PC-3 (cell line): ENCODE data around the gene SRGAP2B. TPM values are rescaled to one million over a fixed set of nuclear protein-coding genes. Genes with fewer than 3 reads are reported as not detected.
"Not testable (repeated sequence)": the region's sequence is repeated elsewhere in the genome, so short reads cannot be mapped to it uniquely, and the experiment has no call there.

Experiments used
- ATAC-seq: fragments of 200-7000 bp; cut with Tn5 transposase; 2 replicates; pipeline ENCODE4 v1.9.1; 2020; ENCODE audit warnings: mild to moderate bottlenecking, moderate library complexity
- BruUV-seq: library from RNA; stranded (reverse); fragments of 400-500 nt; replicated peaks from 2 replicates; lab custom pipeline; 2021; lab: Mats Ljungman, UMichigan
- CTCF ChIA-PET: fragments of 300-600 bp; sonication (Branson Sonifier 250); formaldehyde crosslinking; loops from one replicate; lab custom pipeline; 2022; ENCODE audit warnings: antibody characterized with exemption; lab: Charles Lee
- POLR2A ChIA-PET: fragments of 300-600 bp; sonication (Branson Sonifier 250); formaldehyde crosslinking; loops from one replicate; lab custom pipeline; 2022; ENCODE audit warnings: antibody characterized with exemption; ENCODE audit not compliant: unreplicated experiment; lab: Charles Lee
- DNase-seq: peaks from one replicate; pipeline ENCODE4 v3.0.0-alpha.2; 2015
- H2AFZ ChIP-seq: fragments of 300-600 bp; sonication (generic); 2 replicates; pipeline ENCODE4 v1.6.0; 2016; ENCODE audit warnings: antibody characterized with exemption, low read length
- H3F3A ChIP-seq: fragments of 300-600 bp; sonication (generic); one replicate; pipeline ENCODE4 v1.6.0; 2017; ENCODE audit warnings: antibody characterized with exemption, low read length, control low read depth, mild to moderate bottlenecking; ENCODE audit not compliant: unreplicated experiment
- H3K27ac ChIP-seq: fragments of 300-600 bp; sonication (generic); 2 replicates; pipeline ENCODE4 v1.5.1; 2016; ENCODE audit warnings: mild to moderate bottlenecking, low read length
- H3K27me3 ChIP-seq: fragments of 300-600 bp; sonication (generic); 2 replicates; pipeline ENCODE4 v1.6.1; 2016; ENCODE audit warnings: low read length, mixed read lengths
- H3K36me3 ChIP-seq: fragments of 300-600 bp; sonication (generic); 2 replicates; pipeline ENCODE4 v1.6.1; 2016; ENCODE audit warnings: low read depth, mixed run types, low read length, mixed read lengths
- H3K4me1 ChIP-seq: fragments of 300-600 bp; sonication (generic); 2 replicates; pipeline ENCODE4 v1.5.1; 2016; ENCODE audit warnings: low read length; ENCODE audit not compliant: insufficient read depth
- H3K4me2 ChIP-seq: fragments of 300-600 bp; sonication (generic); 2 replicates; pipeline ENCODE4 v1.6.0; 2016; ENCODE audit warnings: low read length
- H3K4me3 ChIP-seq: fragments of 300-600 bp; sonication (generic); 2 replicates; pipeline ENCODE4 v1.5.1; 2016; ENCODE audit warnings: mild to moderate bottlenecking, low read length, mixed read lengths
- H3K79me2 ChIP-seq: fragments of 300-600 bp; sonication (generic); 2 replicates; pipeline ENCODE4 v1.6.1; 2017; ENCODE audit warnings: low read length, mixed read lengths
- H3K9ac ChIP-seq: fragments of 300-600 bp; sonication (generic); 2 replicates; pipeline ENCODE4 v1.6.0; 2016; ENCODE audit warnings: mild to moderate bottlenecking, low read length
- H3K9me2 ChIP-seq: fragments of 300-600 bp; sonication (generic); replicated peaks from 2 replicates; pipeline ENCODE4 v1.6.1; 2016; ENCODE audit warnings: mixed run types, low read length, mixed read lengths
- H3K9me3 ChIP-seq: fragments of 300-600 bp; sonication (generic); 2 replicates; pipeline ENCODE4 v1.6.1; 2016; ENCODE audit warnings: low read length, mixed read lengths
- H4K20me1 ChIP-seq: fragments of 300-600 bp; sonication (generic); 2 replicates; pipeline ENCODE4 v1.6.1; 2016; ENCODE audit warnings: low read length, mixed read lengths
- intact Hi-C: fragments of 100-400 bp; cut with micrococcal nuclease; formaldehyde crosslinking; loops from 2 replicates; pipeline ENCODE4 v1.9.0; 2023
- total RNA-seq: library from RNA; depleted of rRNA; stranded (reverse); fragments of >200 nt; gene quantifications from 2 replicates; pipeline ENCODE4 v1.2.3, GENCODE V29; 2014

Gene SRGAP2B
- total RNA-seq, 1 experiment from 2014 or later: 14.3 TPM

DNA sequence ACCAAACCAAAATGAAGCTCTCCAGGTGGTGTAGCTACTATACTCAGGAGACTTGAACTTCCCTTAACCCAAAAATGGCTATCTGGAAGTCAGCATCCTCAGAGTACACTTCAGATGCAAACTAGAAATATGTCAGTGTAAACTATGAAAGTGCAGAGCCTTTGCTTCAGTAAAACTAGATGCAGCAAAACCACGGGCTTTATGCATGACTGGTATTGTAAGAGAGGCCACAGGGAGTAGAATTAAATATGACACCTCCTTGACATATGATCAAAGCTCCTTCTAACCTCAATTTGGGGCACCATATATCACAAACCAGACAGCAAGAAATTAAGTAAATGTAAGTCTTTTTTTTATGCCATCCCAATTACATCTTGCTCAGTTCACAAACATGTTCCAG lies 47.6 kb downstream of the SRGAP2B start:
- BruUV-seq, H2AFZ ChIP-seq, H3K9ac ChIP-seq, CTCF ChIA-PET, H3K9me2 ChIP-seq, H3K9me3 ChIP-seq, H3K4me2 ChIP-seq, POLR2A ChIA-PET, ATAC-seq, H3K27me3 ChIP-seq, H3K36me3 ChIP-seq, H3K27ac ChIP-seq, H3K4me1 ChIP-seq, H3K4me3 ChIP-seq, DNase-seq, H3K79me2 ChIP-seq, H4K20me1 ChIP-seq, H3F3A ChIP-seq, intact Hi-C loops: not testable (repeated sequence)

DNA sequence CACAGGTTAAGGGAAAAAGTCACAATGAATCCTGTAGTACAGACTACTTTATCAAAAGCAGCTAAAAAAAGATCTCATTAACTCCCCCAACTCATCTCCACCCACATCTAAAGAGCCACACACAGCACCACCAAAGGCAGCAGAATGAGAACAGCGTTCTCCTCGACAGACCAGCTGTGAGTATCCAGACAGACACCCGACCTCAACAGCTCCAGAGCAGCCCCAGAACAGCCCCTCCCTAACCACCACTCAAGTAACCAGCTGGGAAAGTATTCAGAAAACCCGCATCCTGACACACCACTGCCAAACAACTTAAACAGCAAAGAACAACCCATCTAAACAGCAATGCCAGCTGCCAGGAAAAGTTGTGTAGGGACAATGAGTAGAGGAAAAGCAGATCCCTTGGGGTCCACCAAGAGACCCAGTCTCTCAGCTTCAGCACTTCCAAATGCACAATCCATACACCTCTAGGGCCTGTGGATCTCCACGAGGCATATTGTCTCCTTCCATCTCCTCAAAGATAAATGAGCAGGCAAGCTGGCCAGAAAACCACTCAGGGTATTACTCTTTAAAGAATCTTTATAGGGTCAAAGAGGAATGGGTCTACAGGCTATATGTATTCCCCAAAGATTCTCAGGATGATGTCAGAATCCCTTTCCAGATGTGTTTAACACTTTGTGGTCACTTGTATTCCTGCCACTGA lies 49.4 kb downstream of the SRGAP2B start:
- H3K9me3 ChIP-seq, H2AFZ ChIP-seq, intact Hi-C loops, H3K4me3 ChIP-seq, POLR2A ChIA-PET, H3K27ac ChIP-seq, ATAC-seq, H3K9me2 ChIP-seq, H3K4me1 ChIP-seq, CTCF ChIA-PET, H3K36me3 ChIP-seq, H3K4me2 ChIP-seq, H4K20me1 ChIP-seq, H3F3A ChIP-seq, H3K27me3 ChIP-seq, H3K9ac ChIP-seq, DNase-seq, BruUV-seq, H3K79me2 ChIP-seq: not testable (repeated sequence)

DNA sequence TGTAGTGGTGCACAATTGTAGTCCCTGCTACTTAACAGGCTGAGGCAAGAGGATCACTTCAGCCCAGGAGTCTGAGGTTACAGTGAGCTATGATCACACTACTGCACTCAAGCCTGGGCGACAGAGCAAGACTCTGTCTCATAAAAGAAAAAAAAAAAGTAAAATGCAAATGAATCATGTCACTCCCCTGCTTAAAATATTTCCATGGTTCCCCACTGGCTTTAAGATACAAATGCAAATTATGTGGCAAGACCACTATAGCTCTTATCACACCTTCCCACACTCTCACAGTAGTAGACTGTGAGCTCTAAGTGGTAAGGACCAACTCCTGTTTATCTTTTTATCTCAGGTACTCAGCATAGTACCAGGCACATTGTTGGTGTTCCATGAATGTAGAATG lies 53.6 kb downstream of the SRGAP2B start:
- H2AFZ ChIP-seq, H3K27me3 ChIP-seq, H3F3A ChIP-seq, H3K4me1 ChIP-seq, intact Hi-C loops, BruUV-seq, H3K4me3 ChIP-seq, H3K27ac ChIP-seq, H3K36me3 ChIP-seq, H3K9me3 ChIP-seq, CTCF ChIA-PET, DNase-seq, H3K79me2 ChIP-seq, H3K4me2 ChIP-seq, ATAC-seq, POLR2A ChIA-PET, H4K20me1 ChIP-seq, H3K9ac ChIP-seq, H3K9me2 ChIP-seq: not testable (repeated sequence)

DNA sequence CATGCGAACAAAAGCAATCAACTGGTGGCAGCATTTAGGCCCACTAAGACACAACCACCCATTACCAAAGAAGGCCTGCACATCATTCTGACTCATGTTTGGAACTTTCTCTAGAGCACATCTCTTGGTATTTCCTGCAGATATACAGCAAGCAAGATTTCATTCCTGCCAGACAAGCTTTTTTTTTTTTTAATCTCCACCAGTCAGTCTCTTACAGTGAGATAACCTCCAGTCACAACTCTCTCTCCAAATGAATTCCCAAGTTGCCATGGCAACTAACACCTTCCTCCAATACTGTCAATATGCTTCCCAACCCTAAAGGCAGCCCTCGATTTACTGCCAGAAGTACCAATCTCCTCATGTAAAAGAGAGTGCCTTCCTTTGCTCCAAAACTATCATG lies 59.1 kb downstream of the SRGAP2B start:
- not testable (repeated sequence) for H3K9me2 ChIP-seq, H3F3A ChIP-seq
- peak; percentile 51 for ATAC-seq

DNA sequence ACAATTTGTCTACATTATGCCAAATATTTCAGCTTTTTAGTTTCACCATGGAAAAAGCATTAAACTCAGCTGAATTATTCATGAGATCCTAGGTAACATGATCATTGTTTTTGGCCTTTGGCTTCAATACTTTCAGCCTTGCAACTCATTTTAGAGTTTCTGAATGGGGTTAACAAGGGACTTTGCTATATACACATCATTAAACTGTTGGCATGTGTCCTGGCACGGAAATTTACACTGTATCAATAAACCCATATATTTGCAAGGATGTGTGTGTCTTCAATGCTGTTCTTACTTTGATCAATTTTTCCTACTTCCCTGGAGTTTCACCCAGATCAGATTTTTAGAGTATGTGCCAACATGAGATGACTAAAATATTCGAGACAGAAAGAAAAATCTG lies 61.6 kb downstream of the SRGAP2B start:
- H3K79me2 ChIP-seq, H4K20me1 ChIP-seq, H3K9me2 ChIP-seq, DNase-seq, intact Hi-C loops, H3K27ac ChIP-seq, H2AFZ ChIP-seq, H3K4me3 ChIP-seq, H3K9me3 ChIP-seq, H3K36me3 ChIP-seq, H3K27me3 ChIP-seq, BruUV-seq, H3K4me1 ChIP-seq, POLR2A ChIA-PET, H3K4me2 ChIP-seq, CTCF ChIA-PET, H3F3A ChIP-seq, H3K9ac ChIP-seq: not testable (repeated sequence)
- ATAC-seq: peak; percentile 70

More for the DNA sequence above, 59.1 kb downstream of the SRGAP2B start:
- H3K27ac ChIP-seq, H3K79me2 ChIP-seq, H3K36me3 ChIP-seq, H3K4me3 ChIP-seq, POLR2A ChIA-PET, CTCF ChIA-PET, intact Hi-C loops, DNase-seq, H3K27me3 ChIP-seq, H3K9me3 ChIP-seq, H4K20me1 ChIP-seq, H3K4me1 ChIP-seq, H3K4me2 ChIP-seq, H2AFZ ChIP-seq, H3K9ac ChIP-seq, BruUV-seq: not testable (repeated sequence)

DNA sequence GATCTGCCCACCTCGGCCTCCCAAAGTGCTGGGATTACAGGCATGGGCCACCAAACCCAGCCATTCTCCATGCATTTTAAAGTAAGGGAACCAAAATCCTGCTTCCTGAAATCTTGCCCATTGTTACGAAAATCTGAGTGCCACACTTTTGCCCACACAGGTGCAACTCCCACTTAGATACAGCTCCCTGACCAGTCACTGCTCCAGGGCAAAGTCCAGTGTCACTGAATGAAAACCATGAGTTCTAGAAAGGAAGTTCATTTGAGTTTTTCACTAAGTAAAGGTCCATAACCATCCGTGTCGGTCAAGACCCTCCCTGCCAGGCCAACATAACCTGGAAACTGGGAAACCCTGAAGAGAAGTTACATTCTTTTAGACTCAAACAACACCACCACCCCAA lies 67.9 kb downstream of the SRGAP2B start:
- ATAC-seq, intact Hi-C loops, H3K4me1 ChIP-seq, H3K79me2 ChIP-seq, H3K4me3 ChIP-seq, H3K27me3 ChIP-seq, DNase-seq, H3K9ac ChIP-seq, H2AFZ ChIP-seq, H3K4me2 ChIP-seq, H3K9me2 ChIP-seq, POLR2A ChIA-PET, H4K20me1 ChIP-seq, BruUV-seq, CTCF ChIA-PET, H3K27ac ChIP-seq, H3F3A ChIP-seq, H3K9me3 ChIP-seq, H3K36me3 ChIP-seq: not testable (repeated sequence)

DNA sequence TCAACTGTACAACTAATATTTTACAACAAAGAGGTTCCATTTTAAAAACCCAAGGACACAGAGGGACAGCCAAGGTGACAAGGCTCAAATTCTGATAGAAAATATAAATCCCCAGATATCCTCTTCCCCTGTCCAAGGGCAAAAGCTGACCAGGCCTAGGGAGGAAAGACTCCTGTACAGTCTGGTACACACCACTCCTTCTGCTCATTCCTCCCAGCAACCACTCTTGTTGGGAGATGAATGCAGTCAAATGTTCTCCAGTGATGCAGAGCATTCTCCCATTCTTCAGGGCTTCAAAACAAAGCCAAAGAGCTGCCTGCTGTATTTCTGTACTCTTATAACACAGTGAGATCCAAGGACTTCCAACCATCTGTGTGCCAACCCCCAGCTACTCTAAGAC lies 69.8 kb downstream of the SRGAP2B start:
- ATAC-seq, POLR2A ChIA-PET, BruUV-seq: not testable (repeated sequence)

More for the DNA sequence above, 69.8 kb downstream of the SRGAP2B start:
- H3K4me3 ChIP-seq, H3K36me3 ChIP-seq, H3K27ac ChIP-seq, H2AFZ ChIP-seq, DNase-seq, H3K27me3 ChIP-seq, H3K9me3 ChIP-seq, H3K4me2 ChIP-seq, H3K79me2 ChIP-seq, CTCF ChIA-PET, H3F3A ChIP-seq, H4K20me1 ChIP-seq, H3K4me1 ChIP-seq, intact Hi-C loops, H3K9ac ChIP-seq, H3K9me2 ChIP-seq: not testable (repeated sequence)
